HEK293 (cell line): Measurements from ENCODE around the gene OSBPL10.

Experiments
- CTCF ChIA-PET: fragments of 350-600 bp; formaldehyde crosslinking; extraction: SDS; loops from one replicate; lab custom pipeline; 2021; ENCODE audit warnings: antibody characterized with exemption; lab: Yijun Ruan, JAX
- POLR2A ChIA-PET: fragments of 300-600 bp; formaldehyde crosslinking; extraction: SDS; loops from one replicate; lab custom pipeline; 2020; ENCODE audit warnings: antibody characterized with exemption, inconsistent platforms; lab: Yijun Ruan, JAX
- H3K27ac ChIP-seq: fragments of 200-500 bp; sonication (Bioruptor generic); 2 replicates; pipeline ENCODE4 v1.5.1; 2014; ENCODE audit warnings: low read depth, low read length, control low read depth, inconsistent platforms; ENCODE audit errors: extremely low read depth
- H3K36me3 ChIP-seq, 2 experiments: fragments of 200-500 bp in 1 of 2; sonication (Bioruptor generic) in 1 of 2; 1 replicate in 1 of 2; 2 replicates in 1 of 2; pipeline ENCODE4 v1.5.1; 2014 to 2017; ENCODE audit warnings: inconsistent platforms in 2 of 2, low read length in 2 of 2; ENCODE audit not compliant: control insufficient read depth in 2 of 2, insufficient read depth in 1 of 2
- H3K4me1 ChIP-seq: fragments of 200-500 bp; sonication (Bioruptor generic); 2 replicates; pipeline ENCODE4 v1.5.1; 2014; ENCODE audit warnings: mild to moderate bottlenecking, low read length, inconsistent platforms; ENCODE audit not compliant: control insufficient read depth, insufficient read depth
- H3K4me3 ChIP-seq: 2 replicates; pipeline ENCODE4 v1.5.1; 2011; ENCODE audit warnings: low read depth, mild to moderate bottlenecking, control low read depth, low read length, moderate library complexity
- H3K9me3 ChIP-seq: fragments of 200-500 bp; sonication (Bioruptor generic); 2 replicates; pipeline ENCODE4 v1.5.1; 2014; ENCODE audit warnings: low read depth, low read length, inconsistent platforms; ENCODE audit not compliant: control insufficient read depth, insufficient read depth
- KLF1 ChIP-seq: fragments of 450-650 bp; formaldehyde crosslinking; IDR thresholded peaks from 2 replicates; pipeline ENCODE4 v1.5.1; 2016; ENCODE audit warnings: missing biosample characterization, missing genetic modification characterization
- PBX3 ChIP-seq: sonication (generic); formaldehyde crosslinking; IDR thresholded peaks from 2 replicates; pipeline ENCODE4 v1.8.1; 2022; ENCODE audit warnings: mild to moderate bottlenecking, moderate library complexity, missing genetic modification reagents
- PRDM1 ChIP-seq: fragments of 450-650 bp; formaldehyde crosslinking; IDR thresholded peaks from 2 replicates; pipeline ENCODE4; 2016; ENCODE audit warnings: missing biosample characterization, missing genetic modification characterization
- REST ChIP-seq: fragments of 450-650 bp; formaldehyde crosslinking; IDR thresholded peaks from 2 replicates; pipeline ENCODE4 v1.5.1; 2016; ENCODE audit warnings: missing biosample characterization, missing genetic modification characterization
- ZNF174 ChIP-seq: fragments of 450-650 bp; formaldehyde crosslinking; IDR thresholded peaks from 2 replicates; pipeline ENCODE4 v1.5.0; 2017; ENCODE audit warnings: missing biosample characterization, mild to moderate bottlenecking, missing genetic modification characterization
- ZNF19 ChIP-seq: fragments of 450-650 bp; formaldehyde crosslinking; IDR thresholded peaks from 2 replicates; pipeline ENCODE4; 2016; ENCODE audit warnings: missing biosample characterization, missing genetic modification characterization, low read depth
- ZNF214 ChIP-seq: fragments of 450-650 bp; formaldehyde crosslinking; IDR thresholded peaks from 2 replicates; pipeline ENCODE4 v1.5.1; 2017; ENCODE audit warnings: missing biosample characterization, mild to moderate bottlenecking, missing genetic modification characterization, borderline replicate concordance
- ZNF239 ChIP-seq: fragments of 450-650 bp; formaldehyde crosslinking; IDR thresholded peaks from 2 replicates; pipeline ENCODE4 v1.5.1; 2016; ENCODE audit warnings: missing biosample characterization, missing genetic modification characterization
- ZNF311 ChIP-seq: fragments of 450-650 bp; formaldehyde crosslinking; IDR thresholded peaks from 2 replicates; pipeline ENCODE4 v1.5.1; 2017; ENCODE audit warnings: missing biosample characterization, missing genetic modification characterization, borderline replicate concordance
- ZNF350 ChIP-seq: fragments of 450-650 bp; formaldehyde crosslinking; IDR thresholded peaks from 2 replicates; pipeline ENCODE4 v1.5.0; 2017; ENCODE audit warnings: missing biosample characterization, mild to moderate bottlenecking, missing genetic modification characterization
- ZNF433 ChIP-seq: fragments of 450-650 bp; formaldehyde crosslinking; IDR thresholded peaks from 2 replicates; pipeline ENCODE4 v1.5.1; 2016; ENCODE audit warnings: missing biosample characterization, missing genetic modification characterization, low read depth
- ZNF488 ChIP-seq: fragments of 450-650 bp; formaldehyde crosslinking; IDR thresholded peaks from 2 replicates; pipeline ENCODE4 v1.5.1; 2016; ENCODE audit warnings: missing biosample characterization, missing genetic modification characterization
- ZNF558 ChIP-seq: fragments of 450-650 bp; formaldehyde crosslinking; IDR thresholded peaks from 2 replicates; pipeline ENCODE4 v1.5.1; 2016; ENCODE audit warnings: missing biosample characterization, missing genetic modification characterization
- ZNF654 ChIP-seq: fragments of 450-650 bp; formaldehyde crosslinking; IDR thresholded peaks from 2 replicates; pipeline ENCODE4 v1.5.1; 2016; ENCODE audit warnings: low read depth, missing biosample characterization, missing genetic modification characterization
- ZNF660 ChIP-seq: fragments of 450-650 bp; IDR thresholded peaks from 2 replicates; pipeline ENCODE4 v1.5.1; 2018; ENCODE audit warnings: missing biosample characterization, mild to moderate bottlenecking, missing genetic modification characterization
- ZNF792 ChIP-seq: fragments of 450-650 bp; formaldehyde crosslinking; IDR thresholded peaks from 2 replicates; pipeline ENCODE4 v1.5.1; 2016; ENCODE audit warnings: missing biosample characterization, missing genetic modification characterization
- ZSCAN23 ChIP-seq: fragments of 450-650 bp; formaldehyde crosslinking; IDR thresholded peaks from 2 replicates; pipeline ENCODE4 v1.5.1; 2016; ENCODE audit warnings: missing biosample characterization, missing genetic modification characterization
- TF ChIP-seq, protein P1 (sequence below): fragments of 450-650 bp; formaldehyde crosslinking; IDR thresholded peaks from 2 replicates; pipeline ENCODE4 v1.5.1; 2016; ENCODE audit warnings: missing biosample characterization, missing genetic modification characterization
- TF ChIP-seq, protein P2 (sequence below): fragments of 450-650 bp; formaldehyde crosslinking; IDR thresholded peaks from 2 replicates; pipeline ENCODE4 v1.5.1; 2017; ENCODE audit warnings: missing biosample characterization, mild to moderate bottlenecking, missing genetic modification characterization, moderate library complexity
- TF ChIP-seq, protein P3 (sequence below): fragments of 450-650 bp; formaldehyde crosslinking; IDR thresholded peaks from 2 replicates; pipeline ENCODE4 v1.5.1; 2016; ENCODE audit warnings: missing biosample characterization, missing genetic modification characterization

Gene OSBPL10

DNA sequence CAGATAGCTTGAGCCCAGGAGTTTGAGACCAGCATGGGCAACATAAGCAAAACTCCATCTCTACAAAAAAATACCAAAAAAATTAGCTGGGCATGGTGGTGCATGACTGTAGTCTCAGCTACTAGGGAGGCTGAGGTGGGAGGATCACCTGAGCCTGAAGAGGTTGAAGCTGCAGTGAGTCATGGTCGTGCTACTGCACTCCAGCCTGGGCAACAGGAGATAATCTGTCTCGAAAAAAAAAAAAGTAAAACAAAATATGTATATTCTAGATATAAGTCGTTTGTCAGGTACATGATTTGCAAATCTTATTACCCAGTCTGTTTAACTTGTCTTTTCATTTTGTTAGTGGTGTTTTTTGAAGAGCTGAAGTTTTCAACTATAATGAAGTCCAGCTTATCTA, 40.7 kb upstream of the OSBPL10 start (continued):
- TF ChIP-seq, protein P1, sequence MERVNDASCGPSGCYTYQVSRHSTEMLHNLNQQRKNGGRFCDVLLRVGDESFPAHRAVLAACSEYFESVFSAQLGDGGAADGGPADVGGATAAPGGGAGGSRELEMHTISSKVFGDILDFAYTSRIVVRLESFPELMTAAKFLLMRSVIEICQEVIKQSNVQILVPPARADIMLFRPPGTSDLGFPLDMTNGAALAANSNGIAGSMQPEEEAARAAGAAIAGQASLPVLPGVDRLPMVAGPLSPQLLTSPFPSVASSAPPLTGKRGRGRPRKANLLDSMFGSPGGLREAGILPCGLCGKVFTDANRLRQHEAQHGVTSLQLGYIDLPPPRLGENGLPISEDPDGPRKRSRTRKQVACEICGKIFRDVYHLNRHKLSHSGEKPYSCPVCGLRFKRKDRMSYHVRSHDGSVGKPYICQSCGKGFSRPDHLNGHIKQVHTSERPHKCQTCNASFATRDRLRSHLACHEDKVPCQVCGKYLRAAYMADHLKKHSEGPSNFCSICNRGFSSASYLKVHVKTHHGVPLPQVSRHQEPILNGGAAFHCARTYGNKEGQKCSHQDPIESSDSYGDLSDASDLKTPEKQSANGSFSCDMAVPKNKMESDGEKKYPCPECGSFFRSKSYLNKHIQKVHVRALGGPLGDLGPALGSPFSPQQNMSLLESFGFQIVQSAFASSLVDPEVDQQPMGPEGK (tag by site-specific recombination): no peak
- TF ChIP-seq KLF1 (tag by site-specific recombination) (no peak), ZNF488 (tag by site-specific recombination) (no peak), PBX3 (CRISPR knock-in tag) (no peak), ZNF214 (tag by site-specific recombination) (no peak), ZNF654 (tag by site-specific recombination) (no peak)
- TF ChIP-seq, protein P2, sequence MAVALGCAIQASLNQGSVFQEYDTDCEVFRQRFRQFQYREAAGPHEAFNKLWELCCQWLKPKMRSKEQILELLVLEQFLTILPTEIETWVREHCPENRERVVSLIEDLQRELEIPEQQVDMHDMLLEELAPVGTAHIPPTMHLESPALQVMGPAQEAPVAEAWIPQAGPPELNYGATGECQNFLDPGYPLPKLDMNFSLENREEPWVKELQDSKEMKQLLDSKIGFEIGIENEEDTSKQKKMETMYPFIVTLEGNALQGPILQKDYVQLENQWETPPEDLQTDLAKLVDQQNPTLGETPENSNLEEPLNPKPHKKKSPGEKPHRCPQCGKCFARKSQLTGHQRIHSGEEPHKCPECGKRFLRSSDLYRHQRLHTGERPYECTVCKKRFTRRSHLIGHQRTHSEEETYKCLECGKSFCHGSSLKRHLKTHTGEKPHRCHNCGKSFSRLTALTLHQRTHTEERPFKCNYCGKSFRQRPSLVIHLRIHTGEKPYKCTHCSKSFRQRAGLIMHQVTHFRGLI (tag by site-specific recombination): no peak
- TF ChIP-seq, protein P3, sequence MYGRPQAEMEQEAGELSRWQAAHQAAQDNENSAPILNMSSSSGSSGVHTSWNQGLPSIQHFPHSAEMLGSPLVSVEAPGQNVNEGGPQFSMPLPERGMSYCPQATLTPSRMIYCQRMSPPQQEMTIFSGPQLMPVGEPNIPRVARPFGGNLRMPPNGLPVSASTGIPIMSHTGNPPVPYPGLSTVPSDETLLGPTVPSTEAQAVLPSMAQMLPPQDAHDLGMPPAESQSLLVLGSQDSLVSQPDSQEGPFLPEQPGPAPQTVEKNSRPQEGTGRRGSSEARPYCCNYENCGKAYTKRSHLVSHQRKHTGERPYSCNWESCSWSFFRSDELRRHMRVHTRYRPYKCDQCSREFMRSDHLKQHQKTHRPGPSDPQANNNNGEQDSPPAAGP (tag by site-specific recombination): no peak

GRCh38 chr3:32021155-32021554, 40.1 kb upstream of the OSBPL10 start:
- 0 out of 2 replicates have a peak, but pooled peaks cover 2% of the 10 kb centered on the region for H3K4me1 ChIP-seq
- no peaks in the 10 kb centered on the region for H3K36me3 ChIP-seq
- H3K9me3 ChIP-seq: no peaks in the 10 kb centered on the region
- TF ChIP-seq ZNF350 (tag by site-specific recombination) (no peak), ZNF311 (tag by site-specific recombination) (no peak), ZNF433 (tag by site-specific recombination) (no peak), ZNF239 (tag by site-specific recombination) (no peak), ZNF174 (tag by site-specific recombination) (no peak)
- TF ChIP-seq, all 188 proteins: peak for 0
- Histone ChIP-seq H3K27ac (no peak overlapping the region), H3K4me3 (no peak overlapping the region)
- CTCF ChIA-PET: interaction anchor here (1.8 kb wide), 1 partner anchor 122 kb away, joined by 4 read pairs; no protein-coding TSS in a partner anchor
- POLR2A ChIA-PET: no interaction called here

GRCh38 chr3:32018757-32019564, 37.9 kb upstream of the OSBPL10 start:
- H3K9me3 ChIP-seq: no peaks in the 10 kb centered on the region
- no peak overlapping the region for H3K27ac ChIP-seq
- ChIA-PET POLR2A (no interaction called here), CTCF (interaction anchor here (0.6 to 3.4 kb wide), 29 partner anchors 11 to 612 kb away, joined by 3 to 23 read pairs (median 4); no protein-coding TSS in a partner anchor)
- 0 out of 2 replicates have a peak, but pooled peaks cover 2% of the 10 kb centered on the region for H3K4me1 ChIP-seq
- H3K4me3 ChIP-seq: no peak overlapping the region
- H3K36me3 ChIP-seq: no peaks in the 10 kb centered on the region
- TF ChIP-seq REST (tag by site-specific recombination) (peak; percentile 77), ZNF558 (tag by site-specific recombination) (no peak), ZNF792 (tag by site-specific recombination) (no peak), ZSCAN23 (tag by site-specific recombination) (no peak), ZNF654 (tag by site-specific recombination) (peak; percentile 63), PRDM1 (no peak), ZNF660 (tag by site-specific recombination) (peak; percentile 16; the same call in 1 of the 2 replicates), ZNF19 (no peak)
